Measurements from ENCODE around the gene AMIGO1.

AMIGO1 gene

GRCh38 chr1:109470245-109470644, 39.3 kb downstream of the AMIGO1 start:
- H3K9me3 Mint-ChIP-seq: no peaks in the 10 kb centered on the region
- DNase-seq: no peak
- no peak overlapping the region for H3K27ac Mint-ChIP-seq
- H3K4me3 Mint-ChIP-seq: no peak overlapping the region
- H3K27me3 Mint-ChIP-seq: peaks cover 80% of the 10 kb centered on the region
- no peak for ATAC-seq
- H3K4me1 Mint-ChIP-seq: peaks cover 19% of the 10 kb centered on the region

GRCh38 chr1:109468903-109469302, 40.6 kb downstream of the AMIGO1 start:
- peaks cover 19% of the 10 kb centered on the region for H3K4me1 Mint-ChIP-seq
- no peak overlapping the region for H3K4me3 Mint-ChIP-seq
- H3K27ac Mint-ChIP-seq: no peak overlapping the region
- H3K27me3 Mint-ChIP-seq: peaks cover 83% of the 10 kb centered on the region
- no peak for DNase-seq
- no peaks in the 10 kb centered on the region for H3K9me3 Mint-ChIP-seq
- no peak for ATAC-seq

GRCh38 chr1:109468061-109468460, 41.5 kb downstream of the AMIGO1 start:
- DNase-seq: no peak

GRCh38 chr1:109467301-109467777, 42.2 kb downstream of the AMIGO1 start:
- no peak for DNase-seq
- H3K9me3 Mint-ChIP-seq: no peaks in the 10 kb centered on the region
- peak overlapping the region; percentile 41 to 58 for H3K4me3 Mint-ChIP-seq
- H3K27ac Mint-ChIP-seq: no peak overlapping the region
- H3K27me3 Mint-ChIP-seq: peaks cover 87% of the 10 kb centered on the region
- ATAC-seq: peak; percentile 33
- peaks cover 19% of the 10 kb centered on the region for H3K4me1 Mint-ChIP-seq

More at GRCh38 chr1:109468061-109468460, 41.5 kb downstream of the AMIGO1 start:
- Mint-ChIP-seq H3K4me1 (peaks cover 19% of the 10 kb centered on the region), H3K27me3 (peaks cover 87% of the 10 kb centered on the region), H3K9me3 (no peaks in the 10 kb centered on the region), H3K27ac (no peak overlapping the region), H3K4me3 (no peak overlapping the region)
- ATAC-seq: no peak

- Mint-ChIP-seq H3K9me3 (no peaks in the 10 kb centered on the region), H3K4me3 (peak within 1 kb of the TSS; percentile 58 to 72), H3K4me1 (peaks cover 19% of the 10 kb centered on the region), H3K27me3 (peaks cover 91% of the 10 kb centered on the region), H3K27ac (no peak within 1 kb of the TSS)
- ATAC-seq (peak; percentile 77), DNase-seq (no peak)
Measured at GRCh38 chr1:109466452-109467300, 42.9 kb downstream of the AMIGO1 start, which contains the start of gene SYPL2. Gene SYPL2, plus strand, starts transcription at chr1:109466546. Its CDS starts 298 bp downstream, at chr1:109466844.

- Mint-ChIP-seq H3K4me1 (peaks cover 19% of the 10 kb centered on the region), H3K27ac (no peak overlapping the region), H3K4me3 (peak overlapping the region; percentile 58 to 72), H3K27me3 (peaks cover 92% of the 10 kb centered on the region), H3K9me3 (no peaks in the 10 kb centered on the region)
- DNase-seq (no peak), ATAC-seq (no peak)
Measured at GRCh38 chr1:109466125-109466451, 43.4 kb downstream of the AMIGO1 start.

- H3K9me3 Mint-ChIP-seq: peaks cover 12 to 15% of the 10 kb centered on the region in 2 donors
- H3K4me1 Mint-ChIP-seq: no peaks in the 10 kb centered on the region
- peaks cover 37% of the 10 kb centered on the region for H3K27me3 Mint-ChIP-seq
- DNase-seq (no peak), ATAC-seq (no peak)
- no peak overlapping the region for H3K27ac Mint-ChIP-seq
- H3K4me3 Mint-ChIP-seq: no peak overlapping the region
Measured at GRCh38 chr1:109457819-109458218, 51.7 kb downstream of the AMIGO1 start.

GRCh38 chr1:109454497-109455133, 54.9 kb downstream of the AMIGO1 start:
- Mint-ChIP-seq H3K4me1 (no peaks in the 10 kb centered on the region), H3K4me3 (no peak overlapping the region), H3K27ac (no peak overlapping the region), H3K9me3 (peaks cover 12 to 15% of the 10 kb centered on the region in 2 donors), H3K27me3 (peaks cover 27% of the 10 kb centered on the region)
- ATAC-seq (no peak), DNase-seq (no peak)
